ENCODE measurements around the gene USP22.

USP22 gene

DNA sequence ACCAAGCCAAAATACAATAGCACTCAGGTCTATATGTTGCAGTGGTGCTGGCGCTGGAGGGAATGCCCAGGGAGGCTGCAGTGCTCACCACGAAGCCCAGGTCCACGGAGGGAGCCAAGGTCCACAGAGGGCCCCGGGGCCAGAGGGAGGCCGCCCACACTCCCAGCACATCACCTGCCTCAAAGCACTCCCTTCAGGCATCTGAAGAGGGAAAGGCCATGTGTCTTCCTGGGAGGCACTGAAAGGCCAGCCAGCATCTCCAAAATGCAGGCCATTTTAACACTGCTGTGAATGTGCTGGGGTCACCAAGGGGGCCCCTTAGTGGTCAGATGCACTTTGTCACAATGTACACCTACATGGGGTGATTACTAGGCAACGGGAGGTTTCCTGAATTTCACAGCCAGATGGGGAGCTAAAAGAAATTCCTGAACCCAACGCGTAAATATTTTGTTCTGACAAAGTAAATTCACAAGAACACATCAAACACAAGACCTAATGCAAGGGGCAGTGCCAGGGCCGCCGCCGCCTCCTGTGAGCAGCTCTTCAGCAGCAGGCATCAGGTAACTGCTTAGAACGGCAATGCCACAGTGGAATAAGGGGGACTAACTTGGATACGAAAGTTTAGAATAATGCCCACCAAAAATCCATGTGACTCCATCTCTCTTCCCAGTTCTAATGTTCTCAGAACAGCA lies 42.8 kb downstream of the USP22 start:
- H3K27me3 ChIP-seq (ENCODE audit: control insufficient read depth in 1 of 2, insufficient read depth in 2 of 2, low read length in 2 of 2) = no peaks in the 10 kb centered on the region
- no peak overlapping the region for H3K9ac ChIP-seq (ENCODE audit: low read length in 2 of 2)
- H3K9me3 ChIP-seq (ENCODE audit: control insufficient read depth in 2 of 2, low read length in 2 of 2) = no peaks in the 10 kb centered on the region
- H3K4me1 ChIP-seq (ENCODE audit: control insufficient read depth, insufficient read depth, low read length) = peaks cover 44% of the 10 kb centered on the region
- H3K4me3 ChIP-seq (ENCODE audit: low read length in 2 of 2) = no peak overlapping the region
- peaks cover 25 to 30% of the 10 kb centered on the region in 2 donors for H3K36me3 ChIP-seq (ENCODE audit: control insufficient read depth in 2 of 2, insufficient read depth in 2 of 2, low read length in 2 of 2)
- peak overlapping the region; percentile 55 for H3K27ac ChIP-seq (ENCODE audit: low read length)

GRCh38 chr17:20999044-20999573 lies 43.7 kb downstream of the USP22 start:
- Histone ChIP-seq H3K4me3 (ENCODE audit: low read length in 2 of 2) (peak overlapping the region in 1 of 2 donors; percentile 3), H3K4me1 (ENCODE audit: control insufficient read depth, insufficient read depth, low read length) (peaks cover 44% of the 10 kb centered on the region), H3K27me3 (ENCODE audit: control insufficient read depth in 1 of 2, insufficient read depth in 2 of 2, low read length in 2 of 2) (no peaks in the 10 kb centered on the region), H3K9me3 (ENCODE audit: control insufficient read depth in 2 of 2, low read length in 2 of 2) (no peaks in the 10 kb centered on the region), H3K27ac (ENCODE audit: low read length) (peak overlapping the region; percentile 31), H3K9ac (ENCODE audit: low read length in 2 of 2) (no peak overlapping the region), H3K36me3 (ENCODE audit: control insufficient read depth in 2 of 2, insufficient read depth in 2 of 2, low read length in 2 of 2) (peaks cover 17 to 21% of the 10 kb centered on the region in 2 donors)

GRCh38 chr17:20998571-20999043 lies 44.2 kb downstream of the USP22 start:
- no peaks in the 10 kb centered on the region for H3K9me3 ChIP-seq (ENCODE audit: control insufficient read depth in 2 of 2, low read length in 2 of 2)
- no peaks in the 10 kb centered on the region for H3K27me3 ChIP-seq (ENCODE audit: control insufficient read depth in 1 of 2, insufficient read depth in 2 of 2, low read length in 2 of 2)
- H3K4me3 ChIP-seq (ENCODE audit: low read length in 2 of 2) = no peak overlapping the region
- peaks cover 44% of the 10 kb centered on the region for H3K4me1 ChIP-seq (ENCODE audit: control insufficient read depth, insufficient read depth, low read length)
- H3K27ac ChIP-seq (ENCODE audit: low read length) = peak overlapping the region; percentile 31
- H3K36me3 ChIP-seq (ENCODE audit: control insufficient read depth in 2 of 2, insufficient read depth in 2 of 2, low read length in 2 of 2) = peaks cover 12 to 17% of the 10 kb centered on the region in 2 donors
- no peak overlapping the region for H3K9ac ChIP-seq (ENCODE audit: low read length in 2 of 2)

DNA sequence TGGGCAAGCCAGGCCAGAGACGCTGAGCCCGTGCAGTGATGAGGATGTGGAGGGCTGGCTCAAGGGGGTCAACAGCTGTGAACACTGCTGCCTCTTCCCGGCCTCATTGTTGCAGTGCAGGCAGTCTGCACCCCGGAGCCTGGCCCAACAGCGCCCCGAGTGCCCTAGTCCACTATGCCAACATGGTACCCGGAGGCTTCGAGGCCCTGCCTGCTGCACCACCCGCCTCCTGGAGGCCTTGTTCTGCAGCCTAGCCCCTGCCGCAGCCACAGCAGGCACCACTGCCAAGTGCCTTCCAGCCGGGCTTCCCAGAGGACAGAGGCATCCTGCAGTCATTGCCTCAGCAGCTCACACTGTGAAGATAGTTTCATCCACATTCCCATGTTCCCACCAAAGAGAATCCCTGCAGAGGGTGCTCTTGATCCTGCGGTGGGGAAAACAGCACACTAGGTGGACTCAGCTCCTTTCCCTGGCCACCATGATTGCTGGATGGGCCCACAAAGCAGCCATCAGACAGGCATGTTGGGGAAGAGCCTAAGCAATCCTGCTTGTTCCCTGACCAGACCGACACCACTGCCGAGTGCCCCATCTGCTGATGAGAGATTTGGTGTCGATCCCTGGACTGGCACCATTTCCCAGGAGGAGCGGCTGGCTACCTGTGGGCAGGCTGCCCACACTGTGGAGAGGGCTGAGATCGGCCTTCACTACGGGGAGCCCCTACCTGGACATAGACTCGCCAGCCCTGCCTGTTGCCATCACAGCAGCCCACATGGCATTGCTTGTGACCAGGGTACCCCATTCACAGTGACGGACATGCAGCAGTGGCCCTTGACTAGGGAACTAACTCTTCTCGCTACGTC lies 44.9 kb downstream of the USP22 start:
- Histone ChIP-seq H3K27me3 (ENCODE audit: control insufficient read depth in 1 of 2, insufficient read depth in 2 of 2, low read length in 2 of 2) (no peaks in the 10 kb centered on the region), H3K27ac (ENCODE audit: low read length) (peak overlapping the region; percentile 31), H3K9ac (ENCODE audit: low read length in 2 of 2) (no peak overlapping the region), H3K4me1 (ENCODE audit: control insufficient read depth, insufficient read depth, low read length) (peaks cover 44% of the 10 kb centered on the region), H3K4me3 (ENCODE audit: low read length in 2 of 2) (no peak overlapping the region), H3K9me3 (ENCODE audit: control insufficient read depth in 2 of 2, low read length in 2 of 2) (no peaks in the 10 kb centered on the region), H3K36me3 (ENCODE audit: control insufficient read depth in 2 of 2, insufficient read depth in 2 of 2, low read length in 2 of 2) (peaks cover 7 to 12% of the 10 kb centered on the region in 2 donors)

DNA sequence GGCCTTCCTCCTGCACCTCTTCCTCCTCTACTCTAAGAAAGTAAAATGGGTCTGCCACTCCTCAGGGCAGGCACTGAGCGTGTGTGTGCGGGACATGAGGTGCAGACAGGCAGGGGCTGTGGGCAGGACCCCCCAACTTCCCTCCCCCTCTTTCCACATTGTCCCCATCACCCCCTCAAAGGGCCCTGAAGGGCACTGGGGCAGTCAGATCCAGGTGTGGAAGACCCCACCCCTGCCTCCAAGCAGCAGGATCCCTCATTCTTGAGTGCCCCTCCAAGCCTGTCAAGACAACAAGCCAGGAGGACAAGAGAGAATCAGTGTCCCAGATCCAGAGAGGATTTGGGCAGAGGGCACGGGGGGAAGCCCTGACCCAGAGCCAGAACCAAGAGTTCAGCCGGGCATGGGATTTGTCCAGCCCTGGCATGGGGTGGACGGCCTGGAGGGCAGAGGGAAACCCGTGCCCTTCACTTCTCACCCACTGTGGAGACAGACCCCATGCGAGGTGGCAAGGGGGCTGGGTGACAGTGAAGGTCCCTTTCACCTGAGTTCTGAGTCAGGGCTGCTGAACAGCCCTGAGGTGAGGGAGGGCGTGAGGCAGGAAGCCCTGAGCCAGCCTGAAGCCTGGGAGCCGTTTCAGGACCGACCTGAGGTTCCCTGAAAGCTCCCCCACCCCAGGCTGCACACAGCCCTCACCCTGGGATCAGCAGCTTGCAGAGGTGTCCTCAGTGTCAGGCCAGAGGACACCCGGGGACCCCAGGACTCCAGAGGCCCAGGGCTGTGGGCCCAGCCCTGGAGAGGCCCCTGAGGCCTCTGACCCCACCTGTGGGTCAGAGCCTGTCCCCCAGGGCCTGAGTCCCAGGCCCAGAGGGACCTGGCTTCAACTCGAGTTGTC lies 45.8 kb downstream of the USP22 start:
- no peaks in the 10 kb centered on the region for H3K27me3 ChIP-seq (ENCODE audit: control insufficient read depth in 1 of 2, insufficient read depth in 2 of 2, low read length in 2 of 2)
- no peaks in the 10 kb centered on the region for H3K9me3 ChIP-seq (ENCODE audit: control insufficient read depth in 2 of 2, low read length in 2 of 2)
- H3K36me3 ChIP-seq (ENCODE audit: control insufficient read depth in 2 of 2, insufficient read depth in 2 of 2, low read length in 2 of 2) = peaks cover 0 to 6% of the 10 kb centered on the region in 2 donors
- H3K27ac ChIP-seq (ENCODE audit: low read length) = no peak overlapping the region
- H3K4me1 ChIP-seq (ENCODE audit: control insufficient read depth, insufficient read depth, low read length) = peaks cover 47% of the 10 kb centered on the region
- H3K9ac ChIP-seq (ENCODE audit: low read length in 2 of 2) = no peak overlapping the region
- H3K4me3 ChIP-seq (ENCODE audit: low read length in 2 of 2) = no peak overlapping the region

DNA sequence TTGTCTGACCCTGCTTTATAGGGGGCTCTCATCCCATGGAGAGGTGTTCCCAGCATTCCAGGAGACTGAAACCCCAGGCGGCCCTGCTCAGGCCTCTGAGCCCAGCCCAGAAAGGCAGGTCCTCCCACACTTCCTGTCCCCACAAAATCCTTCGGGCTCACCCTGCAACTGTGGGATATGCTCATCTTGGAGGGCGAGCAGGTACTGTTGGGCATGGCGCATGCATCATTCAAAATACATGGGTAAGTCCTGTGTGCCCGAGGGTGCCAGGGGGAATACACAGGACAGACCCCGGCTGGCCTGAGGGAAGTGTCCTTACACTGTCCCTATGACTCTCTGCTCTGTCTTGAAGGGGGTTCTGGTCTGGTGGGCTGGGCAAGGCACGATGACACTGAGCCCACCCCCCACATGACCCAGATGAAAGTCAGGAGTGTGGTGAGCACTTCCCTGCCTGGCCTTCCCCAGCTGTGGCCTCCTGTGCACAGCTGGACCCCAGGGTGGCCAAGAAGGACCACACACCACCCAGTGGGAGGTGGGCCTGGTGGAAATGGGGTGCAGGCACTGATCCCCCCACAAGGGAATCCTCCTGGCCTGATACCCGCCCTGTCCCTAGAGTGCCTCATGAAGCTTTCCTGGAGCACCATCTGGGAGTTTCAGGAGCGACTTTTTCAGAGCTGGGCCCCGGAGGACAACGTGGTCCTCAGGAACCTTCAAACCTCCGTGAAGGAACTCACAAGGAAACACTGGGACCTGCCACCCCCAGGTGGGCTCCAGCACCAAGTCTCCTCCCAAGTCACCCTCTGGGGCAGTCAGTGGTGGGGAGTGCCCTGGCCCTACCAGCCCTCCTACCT lies 46.7 kb downstream of the USP22 start:
- H3K9ac ChIP-seq (ENCODE audit: low read length in 2 of 2) = no peak overlapping the region
- H3K4me1 ChIP-seq (ENCODE audit: control insufficient read depth, insufficient read depth, low read length) = peaks cover 39% of the 10 kb centered on the region
- H3K4me3 ChIP-seq (ENCODE audit: low read length in 2 of 2) = no peak overlapping the region
- no peaks in the 10 kb centered on the region for H3K9me3 ChIP-seq (ENCODE audit: control insufficient read depth in 2 of 2, low read length in 2 of 2)
- H3K27ac ChIP-seq (ENCODE audit: low read length) = no peak overlapping the region
- no peaks in the 10 kb centered on the region for H3K27me3 ChIP-seq (ENCODE audit: control insufficient read depth in 1 of 2, insufficient read depth in 2 of 2, low read length in 2 of 2)
- peaks cover 0 to 4% of the 10 kb centered on the region in 2 donors for H3K36me3 ChIP-seq (ENCODE audit: control insufficient read depth in 2 of 2, insufficient read depth in 2 of 2, low read length in 2 of 2)

DNA sequence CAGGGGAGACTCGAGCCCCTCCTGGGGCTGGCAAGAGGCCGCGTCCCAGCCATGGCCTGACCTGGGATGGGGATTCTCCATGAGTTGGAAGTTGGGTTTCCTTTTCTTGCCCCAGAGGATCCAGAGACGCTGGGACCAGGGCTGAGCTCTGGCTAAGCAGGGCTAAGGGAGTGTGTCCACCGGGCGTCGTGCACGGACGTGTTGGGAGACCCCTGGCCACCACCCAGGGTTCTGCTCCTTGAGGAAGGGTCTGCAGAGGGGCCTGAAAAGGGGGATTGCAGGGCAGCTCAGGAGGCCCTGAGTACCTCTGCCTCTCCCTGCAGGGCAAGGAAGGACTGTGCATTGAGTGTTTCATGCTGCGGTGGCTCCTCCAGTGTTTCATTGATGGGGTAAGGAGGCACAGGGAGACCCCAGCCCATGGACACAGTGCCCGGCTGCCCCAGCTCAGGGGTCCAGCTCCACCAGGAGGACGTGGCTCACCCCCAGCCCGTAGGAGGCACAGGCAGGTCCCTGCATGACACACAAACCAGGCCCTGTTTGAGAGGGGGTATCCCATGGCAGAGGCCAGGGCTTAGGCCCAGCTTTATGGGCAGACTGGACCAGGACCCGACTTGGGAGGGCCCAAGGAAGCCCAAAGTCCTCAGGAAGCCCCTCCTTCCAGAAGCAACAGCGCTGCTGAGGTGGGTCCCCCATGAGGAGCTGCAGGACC lies 47.5 kb downstream of the USP22 start:
- Histone ChIP-seq H3K36me3 (ENCODE audit: control insufficient read depth in 2 of 2, insufficient read depth in 2 of 2, low read length in 2 of 2) (peaks cover 0 to 4% of the 10 kb centered on the region in 2 donors), H3K4me1 (ENCODE audit: control insufficient read depth, insufficient read depth, low read length) (peaks cover 33% of the 10 kb centered on the region), H3K9me3 (ENCODE audit: control insufficient read depth in 2 of 2, low read length in 2 of 2) (no peaks in the 10 kb centered on the region), H3K9ac (ENCODE audit: low read length in 2 of 2) (no peak overlapping the region), H3K4me3 (ENCODE audit: low read length in 2 of 2) (no peak overlapping the region), H3K27ac (ENCODE audit: low read length) (no peak overlapping the region), H3K27me3 (ENCODE audit: control insufficient read depth in 1 of 2, insufficient read depth in 2 of 2, low read length in 2 of 2) (no peaks in the 10 kb centered on the region)

DNA sequence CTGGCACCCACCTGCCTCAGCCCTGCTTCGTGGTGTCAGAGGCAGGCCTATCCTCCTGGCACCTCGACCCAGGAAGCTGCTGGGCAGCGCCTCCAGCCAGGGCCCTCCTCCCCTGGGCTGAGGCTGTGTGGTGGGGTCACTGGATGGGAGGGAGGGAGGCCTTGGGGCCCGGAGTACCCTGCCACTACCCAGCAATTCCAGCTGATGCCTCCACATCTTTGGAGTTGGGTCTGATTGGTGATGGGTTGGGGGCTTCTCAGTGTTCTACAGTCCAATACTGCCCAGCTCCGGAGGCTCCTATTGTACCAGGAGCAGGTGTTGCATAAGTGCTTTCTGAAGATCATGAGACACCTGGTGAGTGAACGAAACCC lies 48.0 kb downstream of the USP22 start:
- no peaks in the 10 kb centered on the region for H3K9me3 ChIP-seq (ENCODE audit: control insufficient read depth in 2 of 2, low read length in 2 of 2)
- no peak overlapping the region for H3K9ac ChIP-seq (ENCODE audit: low read length in 2 of 2)
- H3K4me3 ChIP-seq (ENCODE audit: low read length in 2 of 2) = no peak overlapping the region
- peaks cover 0 to 2% of the 10 kb centered on the region in 2 donors for H3K36me3 ChIP-seq (ENCODE audit: control insufficient read depth in 2 of 2, insufficient read depth in 2 of 2, low read length in 2 of 2)
- H3K4me1 ChIP-seq (ENCODE audit: control insufficient read depth, insufficient read depth, low read length) = peaks cover 32% of the 10 kb centered on the region
- H3K27me3 ChIP-seq (ENCODE audit: control insufficient read depth in 1 of 2, insufficient read depth in 2 of 2, low read length in 2 of 2) = no peaks in the 10 kb centered on the region
- H3K27ac ChIP-seq (ENCODE audit: low read length) = no peak overlapping the region
